Measurements from ENCODE around the gene STUB1. TPM values are rescaled to one million over a fixed set of nuclear protein-coding genes. Genes with fewer than 3 reads are reported as not detected.

Gene STUB1
- total RNA-seq, 2 experiments from 2014 or later, result 72.4 to 85.5 TPM

- H2AFZ ChIP-seq (ENCODE audit: low read length), result peak overlapping the region; percentile 74
Observed at GRCh38 chr16:642189-643049, 37.8 kb upstream of the STUB1 start.

DNA sequence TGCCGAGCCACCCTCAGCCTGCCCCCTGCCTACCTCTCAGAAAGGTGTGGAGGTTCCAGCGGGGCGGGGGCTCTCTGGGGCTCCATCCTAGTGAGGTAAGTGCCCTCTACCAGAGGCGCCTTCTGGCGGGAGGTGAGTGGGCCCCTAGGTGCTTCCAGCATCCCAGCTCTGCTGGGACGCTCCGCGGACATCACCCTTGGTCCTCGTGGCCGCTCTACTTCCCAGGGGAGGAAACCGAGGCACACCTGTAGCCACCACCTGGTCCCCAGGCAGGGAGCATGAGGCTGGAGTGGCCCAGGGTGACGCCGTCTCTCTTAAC lies 37.2 kb upstream of the STUB1 start:
- Histone ChIP-seq H3K4me2 (ENCODE audit: low read length) (peak overlapping the region; percentile 89), H2AFZ (ENCODE audit: low read length) (no peak overlapping the region), H3K9me3 (ENCODE audit: low read length) (no peaks in the 10 kb centered on the region), H3K4me3 (ENCODE audit: low read depth, low read length, poor library complexity, severe bottlenecking) (peak overlapping the region; percentile 78), H3K4me1 (ENCODE audit: insufficient read depth, low read length, poor library complexity, severe bottlenecking) (peaks cover 44% of the 10 kb centered on the region), H3K79me2 (ENCODE audit: insufficient read depth, low read depth, low read length) (no peaks in the 10 kb centered on the region; the same call in 1 of the 2 replicates), H3K27ac (ENCODE audit: low read depth, low read length, poor library complexity, severe bottlenecking) (peak overlapping the region; percentile 40), H3K9me2 (ENCODE audit: insufficient read depth, low read length) (no peaks in the 10 kb centered on the region), H3K36me3 (ENCODE audit: insufficient read depth, low read length) (no peaks in the 10 kb centered on the region; the same call in 1 of the 2 replicates), H4K20me1 (ENCODE audit: insufficient read depth, low read length) (no peaks in the 10 kb centered on the region)
- intact Hi-C loops (cut with micrococcal nuclease; ENCODE audit: unreplicated experiment), result no loop called here
- DNase-seq (ENCODE audit: low spot score), result no peak
- ChIA-PET CTCF (ENCODE audit: unreplicated experiment) (no interaction called here), POLR2A (no interaction called here)
- TF ChIP-seq CTCF (conservative IDR thresholded peaks at IDR 0.05; ENCODE audit: low read length), result no peak
- TF ChIP-seq EZH2phosphoT487 (IDR thresholded peaks at IDR 0.05; ENCODE audit: borderline replicate concordance, low read depth, low read length), result no peak
- BruUV-seq (replicated peaks), result no TSS peak

More at GRCh38 chr16:642189-643049, 37.8 kb upstream of the STUB1 start:
- peak; percentile 60 for DNase-seq (ENCODE audit: low spot score)
- intact Hi-C loops (cut with micrococcal nuclease; ENCODE audit: unreplicated experiment), result no loop called here
- H3K79me2 ChIP-seq (ENCODE audit: insufficient read depth, low read depth, low read length), result no peaks in the 10 kb centered on the region; the same call in 1 of the 2 replicates
- peak overlapping the region; percentile 89 for H3K4me2 ChIP-seq (ENCODE audit: low read length)
- no peaks in the 10 kb centered on the region for H3K9me2 ChIP-seq (ENCODE audit: insufficient read depth, low read length)
- ChIA-PET CTCF (ENCODE audit: unreplicated experiment) (no interaction called here), POLR2A (no interaction called here)
- no peaks in the 10 kb centered on the region; the same call in 1 of the 2 replicates for H3K36me3 ChIP-seq (ENCODE audit: insufficient read depth, low read length)
- H4K20me1 ChIP-seq (ENCODE audit: insufficient read depth, low read length), result no peaks in the 10 kb centered on the region
- peaks cover 45% of the 10 kb centered on the region for H3K4me1 ChIP-seq (ENCODE audit: insufficient read depth, low read length, poor library complexity, severe bottlenecking)
- peak overlapping the region; percentile 40 for H3K27ac ChIP-seq (ENCODE audit: low read depth, low read length, poor library complexity, severe bottlenecking)
- TF ChIP-seq EZH2phosphoT487 (IDR thresholded peaks at IDR 0.05; ENCODE audit: borderline replicate concordance, low read depth, low read length), result no peak
- no peak for TF ChIP-seq CTCF (conservative IDR thresholded peaks at IDR 0.05; ENCODE audit: low read length)
- no TSS peak for BruUV-seq (replicated peaks)
- peak overlapping the region; percentile 78 for H3K4me3 ChIP-seq (ENCODE audit: low read depth, low read length, poor library complexity, severe bottlenecking)
- H3K9me3 ChIP-seq (ENCODE audit: low read length), result no peaks in the 10 kb centered on the region

DNA sequence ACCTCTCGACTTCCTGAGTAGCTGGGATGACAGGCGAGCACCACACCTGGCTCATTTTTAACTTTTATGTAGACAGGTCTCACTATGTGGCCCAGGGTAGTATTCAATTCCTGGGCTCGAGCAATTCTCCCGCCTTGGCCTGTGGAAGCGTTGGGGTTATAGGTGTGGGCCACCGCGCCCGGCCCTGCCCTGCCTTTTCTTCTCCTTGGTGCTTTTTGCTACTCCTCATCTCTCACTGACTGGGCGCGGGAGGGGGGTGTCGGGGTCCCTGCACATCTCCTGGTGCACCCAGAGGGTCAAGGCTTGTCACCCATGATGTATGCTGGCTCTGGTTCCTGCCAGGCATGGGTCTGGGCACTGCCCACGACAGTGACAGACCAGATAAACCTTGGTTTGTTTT lies 35.7 kb upstream of the STUB1 start:
- no peaks in the 10 kb centered on the region; the same call in 1 of the 2 replicates for H3K79me2 ChIP-seq (ENCODE audit: insufficient read depth, low read depth, low read length)
- BruUV-seq (replicated peaks), result no TSS peak
- no peak overlapping the region for H3K4me3 ChIP-seq (ENCODE audit: low read depth, low read length, poor library complexity, severe bottlenecking)
- DNase-seq (ENCODE audit: low spot score), result no peak
- no peaks in the 10 kb centered on the region for H4K20me1 ChIP-seq (ENCODE audit: insufficient read depth, low read length)
- no peak overlapping the region for H2AFZ ChIP-seq (ENCODE audit: low read length)
- POLR2A ChIA-PET, result no interaction called here
- intact Hi-C loops (cut with micrococcal nuclease; ENCODE audit: unreplicated experiment), result no loop called here
- H3K9me2 ChIP-seq (ENCODE audit: insufficient read depth, low read length), result no peaks in the 10 kb centered on the region
- TF ChIP-seq EZH2phosphoT487 (IDR thresholded peaks at IDR 0.05; ENCODE audit: borderline replicate concordance, low read depth, low read length) (no peak), CTCF (conservative IDR thresholded peaks at IDR 0.05; ENCODE audit: low read length) (no peak)
- no peaks in the 10 kb centered on the region; the same call in 1 of the 2 replicates for H3K36me3 ChIP-seq (ENCODE audit: insufficient read depth, low read length)
- CTCF ChIA-PET (ENCODE audit: unreplicated experiment), result no interaction called here
- no peak overlapping the region for H3K27ac ChIP-seq (ENCODE audit: low read depth, low read length, poor library complexity, severe bottlenecking)
- no peak overlapping the region for H3K4me2 ChIP-seq (ENCODE audit: low read length)
- no peaks in the 10 kb centered on the region for H3K9me3 ChIP-seq (ENCODE audit: low read length)
- peaks cover 35% of the 10 kb centered on the region for H3K4me1 ChIP-seq (ENCODE audit: insufficient read depth, low read length, poor library complexity, severe bottlenecking)

Data from OCI-LY7 (cell line).